NCI-H1417 treated with DMSO at 0.1 percent for 48 hours (cell line): ENCODE data around the gene SPEF2.

Experiments
- DNase-seq: peaks from one replicate; lab custom pipeline; 2025; lab: John Stamatoyannopoulos, UW

The SPEF2 gene

GRCh38 chr5:35707659-35708058 lies 90.0 kb downstream of the SPEF2 start:
- DNase-seq, result no peak

GRCh38 chr5:35709688-35710087 lies 92.0 kb downstream of the SPEF2 start:
- no peak for DNase-seq

GRCh38 chr5:35717718-35718117 lies 100.1 kb downstream of the SPEF2 start:
- DNase-seq, result no peak

- DNase-seq, result no peak
These were observed 118.1 kb downstream of the SPEF2 start for GRCh38 chr5:35735718-35736117.

GRCh38 chr5:35736280-35736679 lies 118.6 kb downstream of the SPEF2 start:
- no peak for DNase-seq

GRCh38 chr5:35741126-35741716 lies 123.6 kb downstream of the SPEF2 start:
- no peak for DNase-seq

GRCh38 chr5:35741971-35742370 lies 124.3 kb downstream of the SPEF2 start:
- DNase-seq, result no peak

GRCh38 chr5:35743644-35744043 lies 126.0 kb downstream of the SPEF2 start:
- DNase-seq, result no peak

GRCh38 chr5:35745193-35745592 lies 127.5 kb downstream of the SPEF2 start:
- no peak for DNase-seq

- no peak for DNase-seq
These were observed 128.0 kb downstream of the SPEF2 start for GRCh38 chr5:35745660-35746059.

- DNase-seq, result no peak
These were observed 134.3 kb downstream of the SPEF2 start for GRCh38 chr5:35752012-35752411.

GRCh38 chr5:35753500-35753899 lies 135.8 kb downstream of the SPEF2 start:
- no peak for DNase-seq

- DNase-seq, result no peak
These were observed 136.8 kb downstream of the SPEF2 start for GRCh38 chr5:35754481-35754880.

- DNase-seq, result no peak
These were observed 138.3 kb downstream of the SPEF2 start for GRCh38 chr5:35755966-35756365.

GRCh38 chr5:35758151-35758724 lies 140.6 kb downstream of the SPEF2 start:
- no peak for DNase-seq

- DNase-seq, result no peak
These were observed 143.9 kb downstream of the SPEF2 start for GRCh38 chr5:35761541-35761940.

GRCh38 chr5:35762368-35762767 lies 144.7 kb downstream of the SPEF2 start:
- no peak for DNase-seq

GRCh38 chr5:35765921-35766320 lies 148.3 kb downstream of the SPEF2 start:
- no peak for DNase-seq

- no peak for DNase-seq
These were observed 153.6 kb downstream of the SPEF2 start for GRCh38 chr5:35771300-35771699.

GRCh38 chr5:35771839-35772238 lies 154.2 kb downstream of the SPEF2 start:
- DNase-seq, result no peak

GRCh38 chr5:35773967-35774366 lies 156.3 kb downstream of the SPEF2 start:
- DNase-seq, result no peak

- no peak for DNase-seq
These were observed 159.1 kb downstream of the SPEF2 start for GRCh38 chr5:35776757-35777156.

GRCh38 chr5:35777358-35778087 lies 159.9 kb downstream of the SPEF2 start:
- DNase-seq, result peak; percentile 6
